HS-27A (cell line): ENCODE data around the gene RIMBP2.
"Not testable (repeated sequence)": the region's sequence is repeated elsewhere in the genome, so short reads cannot be mapped to it uniquely, and the experiment has no call there.

Experiments
- DNase-seq: peaks from one replicate; pipeline ENCODE4 v3.0.0-alpha.2; 2012; ENCODE audit warnings: low read depth, missing footprints

RIMBP2 gene

GRCh38 chr12:130596241-130596640 is 119.9 kb downstream of the RIMBP2 start:
- DNase-seq, result no peak

GRCh38 chr12:130595566-130595965 is 120.5 kb downstream of the RIMBP2 start:
- no peak for DNase-seq

GRCh38 chr12:130593056-130593455 is 123.0 kb downstream of the RIMBP2 start:
- DNase-seq, result no peak

- no peak for DNase-seq
Observed at GRCh38 chr12:130592641-130593040, 123.5 kb downstream of the RIMBP2 start.

- DNase-seq, result no peak
Observed at GRCh38 chr12:130591736-130592135, 124.4 kb downstream of the RIMBP2 start.

- DNase-seq, result no peak
Observed at GRCh38 chr12:130590685-130591084, 125.4 kb downstream of the RIMBP2 start.

- DNase-seq, result no peak
Observed at GRCh38 chr12:130589540-130590317, 126.4 kb downstream of the RIMBP2 start.

- no peak for DNase-seq
Observed at GRCh38 chr12:130588696-130589539, 127.2 kb downstream of the RIMBP2 start.

GRCh38 chr12:130587966-130588365 is 128.1 kb downstream of the RIMBP2 start:
- DNase-seq, result no peak

GRCh38 chr12:130584475-130584874 is 131.6 kb downstream of the RIMBP2 start:
- not testable (repeated sequence) for DNase-seq

- no peak for DNase-seq
Observed at GRCh38 chr12:130583800-130584199, 132.3 kb downstream of the RIMBP2 start.

GRCh38 chr12:130583317-130583716 is 132.8 kb downstream of the RIMBP2 start:
- DNase-seq, result no peak

GRCh38 chr12:130582286-130582685 is 133.8 kb downstream of the RIMBP2 start:
- no peak for DNase-seq

- no peak for DNase-seq
Observed at GRCh38 chr12:130581782-130582181, 134.3 kb downstream of the RIMBP2 start.

GRCh38 chr12:130579231-130579630 is 136.9 kb downstream of the RIMBP2 start:
- no peak for DNase-seq

GRCh38 chr12:130577351-130577750 is 138.7 kb downstream of the RIMBP2 start:
- no peak for DNase-seq

- DNase-seq, result no peak
Observed at GRCh38 chr12:130576371-130576816, 139.7 kb downstream of the RIMBP2 start.

- DNase-seq, result no peak
Observed at GRCh38 chr12:130574402-130574801, 141.7 kb downstream of the RIMBP2 start.

GRCh38 chr12:130573766-130574165 is 142.3 kb downstream of the RIMBP2 start:
- DNase-seq, result no peak

GRCh38 chr12:130573235-130573634 is 142.9 kb downstream of the RIMBP2 start:
- no peak for DNase-seq

- no peak for DNase-seq
Observed at GRCh38 chr12:130572553-130572952, 143.5 kb downstream of the RIMBP2 start.

- no peak for DNase-seq
Observed at GRCh38 chr12:130571734-130572133, 144.4 kb downstream of the RIMBP2 start.

GRCh38 chr12:130571089-130571488 is 145.0 kb downstream of the RIMBP2 start:
- no peak for DNase-seq
